Amniotic stem cell (primary cell): ENCODE results near the gene ZNF774.
A peak's percentile ranks its signal among the peaks of the same experiment; 100 is the strongest.
"Not testable (repeated sequence)": the region's sequence is repeated elsewhere in the genome, so short reads cannot be mapped to it uniquely, and the experiment has no call there.

Source experiments
- DNase-seq: peaks from one replicate; lab custom pipeline; 2025; lab: John Stamatoyannopoulos, UW

The ZNF774 gene

GRCh38 chr15:90345857-90346256 is 6.2 kb upstream of the ZNF774 start:
- no peak for DNase-seq

- DNase-seq: not testable (repeated sequence)
Measured at GRCh38 chr15:90347431-90348065, 4.5 kb upstream of the ZNF774 start.

GRCh38 chr15:90348456-90348855 is 3.6 kb upstream of the ZNF774 start:
- no peak for DNase-seq

- no peak for DNase-seq
Measured at GRCh38 chr15:90349072-90349471, 3.0 kb upstream of the ZNF774 start.

- no peak for DNase-seq
Measured at GRCh38 chr15:90349821-90350220, 2.3 kb upstream of the ZNF774 start.

GRCh38 chr15:90351479-90352106 is 491 bp upstream of the ZNF774 start:
- no peak for DNase-seq

- no peak for DNase-seq
Measured at GRCh38 chr15:90354986-90355385, 2.9 kb downstream of the ZNF774 start.

GRCh38 chr15:90358124-90359033 is 6.3 kb downstream of the ZNF774 start:
- DNase-seq: no peak

- DNase-seq: no peak
Measured at GRCh38 chr15:90360746-90361145, 8.7 kb downstream of the ZNF774 start.

GRCh38 chr15:90362936-90363212 is 10.8 kb downstream of the ZNF774 start:
- DNase-seq: peak; percentile 48

GRCh38 chr15:90364251-90364650 is 12.2 kb downstream of the ZNF774 start:
- DNase-seq: no peak

GRCh38 chr15:90365414-90366055 is 13.5 kb downstream of the ZNF774 start:
- no peak for DNase-seq

GRCh38 chr15:90367576-90367975 is 15.5 kb downstream of the ZNF774 start:
- DNase-seq: no peak

- DNase-seq: no peak
Measured at GRCh38 chr15:90375071-90375470, 23.0 kb downstream of the ZNF774 start.

- DNase-seq: no peak
Measured at GRCh38 chr15:90376789-90377188, 24.7 kb downstream of the ZNF774 start.

GRCh38 chr15:90379263-90379662 is 27.2 kb downstream of the ZNF774 start:
- DNase-seq: no peak

- no peak for DNase-seq
Measured at GRCh38 chr15:90381515-90381914, 29.4 kb downstream of the ZNF774 start.

GRCh38 chr15:90382320-90382719 is 30.2 kb downstream of the ZNF774 start:
- DNase-seq: no peak

GRCh38 chr15:90386221-90386620 is 34.1 kb downstream of the ZNF774 start:
- DNase-seq: no peak

- peak; percentile 97 for DNase-seq
Measured at GRCh38 chr15:90387534-90388461, 35.7 kb downstream of the ZNF774 start, which contains the start of gene IQGAP1. IQGAP1 (plus strand) TSS chr15:90388242; CDS start chr15:90388342, 100 bp downstream.
